Activated naive CD8-positive, alpha-beta T cell treated with anti-CD3 and anti-CD28 coated beads, Interleukin-2, amount 50 U/mL, for 24 hours (primary cell): Measurements from ENCODE around the gene LAMTOR3.
"Not testable (repeated sequence)": the region's sequence is repeated elsewhere in the genome, so short reads cannot be mapped to it uniquely, and the experiment has no call there.

ENCODE experiments used
- ATAC-seq: fragments of 150-1000 bp; cut with Tn5 transposase; one replicate; pipeline ENCODE4 v1.10.0; 2021
- DNase-seq: peaks from one replicate; pipeline ENCODE4 v3.0.0; 2021
- H3K27ac Mint-ChIP-seq: one replicate; pipeline ENCODE4 v1.8.0; 2021; ENCODE audit warnings: mild to moderate bottlenecking, mixed read lengths
- H3K27me3 Mint-ChIP-seq: one replicate; pipeline ENCODE4 v1.8.0; 2021; ENCODE audit warnings: mixed read lengths
- H3K36me3 Mint-ChIP-seq: one replicate; pipeline ENCODE4 v1.8.0; 2021; ENCODE audit warnings: low read depth, mixed read lengths
- H3K4me1 Mint-ChIP-seq: one replicate; pipeline ENCODE4 v1.8.0; 2021; ENCODE audit warnings: mixed read lengths
- H3K4me3 Mint-ChIP-seq: one replicate; pipeline ENCODE4 v1.8.0; 2021; ENCODE audit warnings: mild to moderate bottlenecking, moderate library complexity, mixed read lengths
- H3K9me3 Mint-ChIP-seq: one replicate; pipeline ENCODE4 v1.8.0; 2021; ENCODE audit warnings: mixed read lengths

The LAMTOR3 gene

DNA sequence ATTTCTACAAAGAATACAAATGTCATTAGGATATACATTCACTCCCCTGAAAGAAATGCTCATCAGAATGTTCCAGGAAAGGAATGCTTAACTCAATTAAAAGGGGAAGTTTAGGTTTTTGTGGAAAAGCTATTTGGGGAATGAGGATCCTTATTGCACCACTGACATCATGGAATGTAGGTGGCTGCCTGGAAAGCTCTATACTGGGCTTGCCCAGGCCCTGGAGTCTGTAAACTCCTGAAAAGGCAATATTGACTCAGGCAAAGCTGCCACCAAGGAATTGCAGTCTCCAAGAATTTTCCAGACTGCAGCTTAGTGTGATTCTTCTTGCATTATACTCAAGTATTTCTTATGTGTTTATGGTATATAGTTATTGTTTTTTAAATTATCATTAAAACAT is 61.9 kb downstream of the LAMTOR3 start:
- DNase-seq (no peak), ATAC-seq (no peak)
- Mint-ChIP-seq H3K36me3 (peaks cover 21% of the 10 kb centered on the region), H3K27ac (no peak overlapping the region), H3K27me3 (no peaks in the 10 kb centered on the region), H3K4me1 (peaks cover 16% of the 10 kb centered on the region), H3K4me3 (no peak overlapping the region), H3K9me3 (no peaks in the 10 kb centered on the region)

DNA sequence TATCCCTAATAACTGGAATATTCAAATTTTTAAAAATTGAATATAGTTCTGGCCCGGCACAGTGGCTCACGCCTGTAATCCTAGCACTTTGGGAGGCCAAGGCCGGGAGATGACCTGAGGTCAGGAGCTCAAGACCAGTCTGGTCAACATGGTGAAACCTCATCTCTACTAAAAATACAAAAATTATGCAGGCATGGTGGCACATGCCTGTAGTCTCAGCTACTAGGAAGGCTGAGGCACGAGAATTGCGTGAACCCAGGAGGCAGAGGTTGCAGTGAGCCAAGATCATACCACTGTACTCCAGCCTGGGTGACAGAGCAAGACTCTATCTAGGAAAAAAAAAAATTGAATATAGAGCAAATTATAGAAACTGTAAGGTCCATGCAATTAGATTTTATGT is 64.2 kb downstream of the LAMTOR3 start:
- not testable (repeated sequence) for H3K9me3 Mint-ChIP-seq, DNase-seq, H3K27me3 Mint-ChIP-seq, ATAC-seq, H3K4me3 Mint-ChIP-seq, H3K27ac Mint-ChIP-seq
- Mint-ChIP-seq H3K4me1 (peaks cover 26% of the 10 kb centered on the region), H3K36me3 (peaks cover 16% of the 10 kb centered on the region)

GRCh38 chr4:99828477-99828876 is 65.8 kb downstream of the LAMTOR3 start:
- DNase-seq (no peak), ATAC-seq (no peak)
- Mint-ChIP-seq H3K9me3 (no peaks in the 10 kb centered on the region), H3K36me3 (peaks cover 24% of the 10 kb centered on the region), H3K4me3 (no peak overlapping the region), H3K27ac (no peak overlapping the region), H3K27me3 (no peaks in the 10 kb centered on the region), H3K4me1 (peaks cover 42% of the 10 kb centered on the region)
